GM12891 (cell line): ENCODE data around the gene NTRK3.

ENCODE experiments used
- PAX5 ChIP-seq: IDR thresholded peaks from 2 replicates; pipeline ENCODE4 v1.6.1; 2011; ENCODE audit warnings: low read length, moderate library complexity, mild to moderate bottlenecking; ENCODE audit not compliant: insufficient read depth, severe bottlenecking
- POLR2A ChIP-seq: IDR thresholded peaks from 2 replicates; pipeline ENCODE4 v1.6.1; 2011; ENCODE audit warnings: low read depth, low read length, control low read depth
- POLR2AphosphoS5 ChIP-seq: IDR thresholded peaks from 2 replicates; pipeline ENCODE4 v1.6.1; 2011; ENCODE audit warnings: low read depth, low read length, control low read depth
- POU2F2 ChIP-seq: IDR thresholded peaks from 2 replicates; pipeline ENCODE4 v1.6.1; 2011; ENCODE audit warnings: low read depth, mild to moderate bottlenecking, control low read depth, low read length, moderate library complexity
- SPI1 ChIP-seq: IDR thresholded peaks from 2 replicates; pipeline ENCODE4 v1.6.1; 2011; ENCODE audit warnings: low read depth, low read length, control low read depth
- TAF1 ChIP-seq: IDR thresholded peaks from 2 replicates; pipeline ENCODE4 v1.6.1; 2011; ENCODE audit warnings: low read depth, low read length, control low read depth

DNA sequence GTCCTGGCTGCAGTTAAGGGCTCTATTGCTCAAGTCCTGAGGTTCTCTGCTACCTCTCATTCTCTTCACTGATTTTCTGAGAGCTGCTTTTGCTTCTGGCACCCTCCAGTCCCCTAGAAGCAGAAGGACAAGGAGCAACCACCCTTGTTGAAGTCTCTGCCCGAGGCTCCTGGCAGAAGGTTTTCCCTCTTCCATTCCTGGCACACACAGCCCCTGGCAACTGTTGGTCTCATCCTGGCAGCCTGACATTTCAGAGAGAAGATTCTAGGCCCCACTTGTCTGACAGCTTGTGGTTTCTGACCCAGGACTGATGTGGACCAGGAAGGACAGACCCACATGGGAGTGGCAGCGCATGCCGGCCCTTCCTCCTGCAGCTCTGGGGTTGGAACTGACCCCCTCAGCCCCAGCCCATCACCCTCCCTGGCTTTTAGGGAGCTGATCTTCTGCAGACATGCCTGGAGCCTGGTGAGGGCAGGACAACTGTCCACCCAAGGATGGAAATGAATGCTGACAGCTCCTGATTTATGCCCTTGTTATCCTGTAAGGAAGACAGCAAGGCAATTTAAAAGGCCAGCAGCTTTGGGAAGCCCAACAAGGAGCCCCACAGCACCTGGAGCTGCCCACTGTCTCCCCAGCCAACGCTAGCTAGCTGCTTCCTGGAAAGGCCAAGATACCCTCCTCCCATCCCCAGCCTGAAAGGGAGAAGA is 13.0 kb upstream of the NTRK3 start:
- TF ChIP-seq TAF1 (no peak), POLR2A (no peak), POLR2AphosphoS5 (no peak), POU2F2 (no peak), PAX5 (no peak), SPI1 (no peak)
